ENCODE results near the gene IGLL1. TPM values are rescaled to one million over a fixed set of nuclear protein-coding genes. Genes with fewer than 3 reads are reported as not detected.

The IGLL1 gene
- total RNA-seq, 1 donor from 2014 or later, result not detected

DNA sequence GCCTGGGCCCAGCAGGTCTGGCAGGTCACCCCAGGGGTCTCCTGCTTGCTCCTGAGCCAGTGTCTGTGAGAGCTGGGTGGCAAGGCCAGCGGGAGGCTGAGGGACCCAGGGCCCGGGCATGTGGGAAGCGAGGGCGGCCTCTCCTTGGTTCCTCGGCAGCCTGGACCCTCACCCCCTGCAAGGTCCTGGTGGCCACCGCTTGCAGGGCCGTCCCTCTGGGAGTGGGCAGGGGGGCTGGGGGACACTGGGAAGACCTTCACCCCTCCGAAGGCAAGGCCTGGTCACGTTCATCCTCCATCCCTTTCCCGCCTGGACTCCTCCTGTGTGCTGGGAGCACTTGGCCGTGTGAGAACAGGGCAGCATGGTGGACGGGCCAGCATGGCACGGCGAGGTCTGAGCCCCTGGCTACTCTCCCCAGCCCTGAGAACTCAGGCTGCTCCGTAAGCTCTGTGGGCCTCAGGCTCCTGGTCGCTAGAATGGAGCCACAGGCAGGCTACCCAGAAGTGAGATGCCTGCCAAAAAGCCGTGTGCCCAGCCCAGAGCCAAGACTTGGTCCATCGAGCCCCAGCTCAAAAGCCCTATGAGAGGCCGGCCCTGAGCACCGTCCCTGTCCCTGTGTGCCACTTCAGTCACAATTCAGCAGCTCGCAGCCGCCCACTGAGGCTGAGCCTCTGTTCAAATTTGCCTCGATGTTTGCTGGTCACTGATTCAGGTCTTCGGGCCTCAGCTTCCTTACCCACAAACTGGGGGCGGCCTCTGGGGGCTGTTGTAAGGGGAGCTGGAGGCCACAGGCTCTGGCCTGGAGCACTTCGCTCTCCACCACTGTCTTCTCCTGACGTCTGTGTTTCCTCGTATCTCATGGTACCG, 45.0 kb downstream of the IGLL1 start:
- H3K27ac Mint-ChIP-seq, result peak overlapping the region; percentile 90
- no peak for DNase-seq (ENCODE audit: extremely low spot score, unreplicated experiment)
- H3K36me3 Mint-ChIP-seq, result no peaks in the 10 kb centered on the region
- H3K27me3 Mint-ChIP-seq, result peaks cover 29% of the 10 kb centered on the region
- H3K4me3 Mint-ChIP-seq, result peak overlapping the region; percentile 59
- H3K4me1 Mint-ChIP-seq (ENCODE audit: unreplicated experiment), result peaks cover 64% of the 10 kb centered on the region
- no peaks in the 10 kb centered on the region for H3K9me3 Mint-ChIP-seq
- TF ChIP-seq, protein P1, sequence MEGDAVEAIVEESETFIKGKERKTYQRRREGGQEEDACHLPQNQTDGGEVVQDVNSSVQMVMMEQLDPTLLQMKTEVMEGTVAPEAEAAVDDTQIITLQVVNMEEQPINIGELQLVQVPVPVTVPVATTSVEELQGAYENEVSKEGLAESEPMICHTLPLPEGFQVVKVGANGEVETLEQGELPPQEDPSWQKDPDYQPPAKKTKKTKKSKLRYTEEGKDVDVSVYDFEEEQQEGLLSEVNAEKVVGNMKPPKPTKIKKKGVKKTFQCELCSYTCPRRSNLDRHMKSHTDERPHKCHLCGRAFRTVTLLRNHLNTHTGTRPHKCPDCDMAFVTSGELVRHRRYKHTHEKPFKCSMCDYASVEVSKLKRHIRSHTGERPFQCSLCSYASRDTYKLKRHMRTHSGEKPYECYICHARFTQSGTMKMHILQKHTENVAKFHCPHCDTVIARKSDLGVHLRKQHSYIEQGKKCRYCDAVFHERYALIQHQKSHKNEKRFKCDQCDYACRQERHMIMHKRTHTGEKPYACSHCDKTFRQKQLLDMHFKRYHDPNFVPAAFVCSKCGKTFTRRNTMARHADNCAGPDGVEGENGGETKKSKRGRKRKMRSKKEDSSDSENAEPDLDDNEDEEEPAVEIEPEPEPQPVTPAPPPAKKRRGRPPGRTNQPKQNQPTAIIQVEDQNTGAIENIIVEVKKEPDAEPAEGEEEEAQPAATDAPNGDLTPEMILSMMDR (conservative IDR thresholded peaks at IDR 0.05), result no peak

DNA sequence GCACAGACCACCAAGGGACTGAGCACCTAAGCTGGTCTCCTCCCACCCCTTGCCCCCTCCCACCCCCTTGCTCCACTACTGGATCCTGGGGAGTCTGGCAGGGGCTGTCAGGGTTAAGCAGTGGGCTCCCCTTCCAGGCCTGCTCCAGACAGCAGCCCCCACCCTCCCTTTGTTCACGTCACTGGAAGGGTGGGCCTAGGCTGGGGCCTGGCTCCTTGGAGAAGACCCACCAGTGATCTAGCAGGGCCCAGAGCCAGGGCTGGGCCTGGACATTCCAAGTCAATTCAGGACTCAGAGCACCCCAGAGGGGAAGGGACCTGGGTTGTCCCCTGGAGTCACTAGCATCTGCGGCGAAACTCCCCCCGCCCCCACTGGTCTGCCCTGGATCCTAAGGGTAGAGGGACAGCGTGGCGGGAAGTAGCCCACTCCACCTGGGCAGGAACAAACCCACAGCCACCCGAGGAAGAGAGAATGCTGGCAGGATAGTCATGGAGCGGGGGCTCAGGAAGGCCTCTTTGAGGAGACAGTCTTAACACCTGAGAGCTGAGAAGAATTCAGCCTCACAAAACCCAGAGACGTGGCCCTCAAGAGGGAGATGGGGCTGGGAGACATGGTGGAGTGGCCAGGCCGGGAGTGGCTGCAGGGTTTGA, 45.8 kb downstream of the IGLL1 start:
- peaks cover 26% of the 10 kb centered on the region for H3K27me3 Mint-ChIP-seq
- peak overlapping the region; percentile 41 for H3K27ac Mint-ChIP-seq
- peaks cover 59% of the 10 kb centered on the region for H3K4me1 Mint-ChIP-seq (ENCODE audit: unreplicated experiment)
- no peak for DNase-seq (ENCODE audit: extremely low spot score, unreplicated experiment)
- TF ChIP-seq, protein P1 (conservative IDR thresholded peaks at IDR 0.05), result no peak
- no peaks in the 10 kb centered on the region for H3K36me3 Mint-ChIP-seq
- no peak overlapping the region for H3K4me3 Mint-ChIP-seq
- H3K9me3 Mint-ChIP-seq, result no peaks in the 10 kb centered on the region

DNA sequence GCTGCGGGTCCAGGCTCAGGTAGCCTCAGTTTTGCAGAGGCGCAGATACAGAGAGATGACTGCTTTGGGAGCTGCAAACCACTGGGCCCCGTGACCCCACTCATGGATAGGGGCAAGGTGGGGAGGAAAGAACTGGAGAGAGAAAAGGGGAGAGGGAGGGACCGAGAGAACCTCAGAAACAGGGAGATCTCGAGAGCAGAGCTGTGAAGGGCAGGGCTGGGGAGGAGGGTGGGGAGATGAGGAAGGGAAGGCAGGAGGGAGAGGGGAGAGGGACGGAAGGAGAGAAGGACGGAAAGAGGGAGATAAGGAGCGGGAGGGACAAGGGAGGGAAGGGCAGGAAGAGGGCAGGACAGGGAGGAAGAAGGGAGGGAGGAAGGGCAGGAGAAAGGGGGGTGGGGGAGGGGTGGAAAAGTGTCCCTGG, 46.3 kb downstream of the IGLL1 start:
- peaks cover 59% of the 10 kb centered on the region for H3K4me1 Mint-ChIP-seq (ENCODE audit: unreplicated experiment)
- H3K4me3 Mint-ChIP-seq, result no peak overlapping the region

DNA sequence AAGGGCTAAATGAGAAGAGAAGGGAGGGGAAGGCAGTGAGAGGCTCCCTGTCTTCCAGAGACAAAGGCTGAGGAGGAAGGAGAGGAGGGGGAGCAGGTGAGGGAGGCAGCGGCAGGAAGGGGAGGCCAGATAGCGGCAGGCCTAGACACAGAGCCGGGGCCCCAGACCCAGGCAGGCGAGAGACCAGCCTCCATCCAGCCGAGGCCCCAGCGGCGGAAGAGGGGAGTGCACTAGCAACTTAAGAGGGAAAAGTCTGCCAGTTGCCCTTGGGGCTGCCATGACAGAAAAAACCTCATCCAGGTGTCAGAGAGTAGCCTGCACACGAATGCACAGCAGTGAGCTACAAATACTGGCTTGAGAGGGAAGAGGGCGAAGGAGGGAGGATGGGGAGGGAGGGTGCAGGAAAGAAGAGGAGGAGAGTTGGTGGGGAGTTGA, 46.7 kb downstream of the IGLL1 start:
- Mint-ChIP-seq H3K9me3 (no peaks in the 10 kb centered on the region), H3K4me3 (peak overlapping the region; percentile 74), H3K27ac (peak overlapping the region; percentile 88), H3K36me3 (no peaks in the 10 kb centered on the region), H3K27me3 (peaks cover 23% of the 10 kb centered on the region), H3K4me1 (ENCODE audit: unreplicated experiment) (peaks cover 59% of the 10 kb centered on the region)
- DNase-seq (ENCODE audit: extremely low spot score, unreplicated experiment), result peak; percentile 85
- TF ChIP-seq, protein P1 (conservative IDR thresholded peaks at IDR 0.05), result peak; percentile 76

More for the DNA sequence above, 46.3 kb downstream of the IGLL1 start:
- Mint-ChIP-seq H3K9me3 (no peaks in the 10 kb centered on the region), H3K36me3 (no peaks in the 10 kb centered on the region), H3K27ac (peak overlapping the region; percentile 88), H3K27me3 (peaks cover 26% of the 10 kb centered on the region)
- no peak for DNase-seq (ENCODE audit: extremely low spot score, unreplicated experiment)
- TF ChIP-seq, protein P1 (conservative IDR thresholded peaks at IDR 0.05), result no peak

DNA sequence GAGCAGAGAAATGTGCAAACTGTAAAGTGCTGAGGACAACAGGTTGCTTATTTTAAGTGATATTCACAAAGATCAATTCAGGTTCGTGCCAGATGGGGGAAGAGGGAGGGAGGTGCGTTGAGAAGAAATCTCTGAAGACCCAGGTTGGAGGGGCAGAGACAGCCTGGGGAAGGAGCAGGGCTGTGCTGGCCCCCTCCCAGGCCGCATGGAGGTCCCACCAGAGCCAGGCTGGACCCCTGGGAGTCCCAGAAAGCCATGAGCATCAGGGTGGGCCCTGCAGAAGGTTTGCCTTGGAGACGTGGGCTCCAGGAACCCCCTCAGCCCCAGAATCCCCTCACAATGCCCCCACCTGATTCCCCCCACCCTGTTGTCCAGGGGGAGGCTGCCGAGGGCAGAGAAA, 47.4 kb downstream of the IGLL1 start:
- Mint-ChIP-seq H3K4me1 (ENCODE audit: unreplicated experiment) (peaks cover 53% of the 10 kb centered on the region), H3K27me3 (peaks cover 19% of the 10 kb centered on the region), H3K27ac (peak overlapping the region; percentile 88), H3K9me3 (no peaks in the 10 kb centered on the region), H3K4me3 (no peak overlapping the region), H3K36me3 (no peaks in the 10 kb centered on the region)
- TF ChIP-seq, protein P1 (conservative IDR thresholded peaks at IDR 0.05), result no peak
- no peak for DNase-seq (ENCODE audit: extremely low spot score, unreplicated experiment)

Measured in type B pancreatic cell (in vitro differentiated cells).